HUES48 (cell line): ENCODE data around the gene ELOVL7.
A peak's percentile ranks its signal among the peaks of the same experiment; 100 is the strongest.

Source experiments
- H3K27ac ChIP-seq: one replicate; pipeline ENCODE4 v1.7.0; 2013; ENCODE audit warnings: low read depth, low read length, inconsistent platforms
- H3K27me3 ChIP-seq: 2 replicates; pipeline ENCODE4 v1.6.1; 2013; ENCODE audit warnings: mild to moderate bottlenecking, low read length; ENCODE audit not compliant: control insufficient read depth, insufficient read depth
- H3K36me3 ChIP-seq: 2 replicates; pipeline ENCODE4 v1.6.1; 2013; ENCODE audit warnings: low read length; ENCODE audit not compliant: control insufficient read depth, insufficient read depth
- H3K4me1 ChIP-seq: 2 replicates; pipeline ENCODE4 v1.6.1; 2013; ENCODE audit warnings: mild to moderate bottlenecking, low read length; ENCODE audit not compliant: control insufficient read depth, insufficient read depth
- H3K4me3 ChIP-seq: 2 replicates; pipeline ENCODE4 v1.5.1; 2013; ENCODE audit warnings: mild to moderate bottlenecking, low read depth, low read length
- H3K9ac ChIP-seq: 2 replicates; pipeline ENCODE4 v1.6.1; 2013; ENCODE audit warnings: mild to moderate bottlenecking, low read depth, low read length, moderate library complexity
- H3K9me3 ChIP-seq: 2 replicates; pipeline ENCODE4 v1.6.1; 2013; ENCODE audit warnings: low read length; ENCODE audit not compliant: control insufficient read depth, insufficient read depth

The ELOVL7 gene

GRCh38 chr5:60794691-60795090 lies 49.4 kb downstream of the ELOVL7 start:
- Histone ChIP-seq H3K27ac (no peak overlapping the region), H3K4me1 (peaks cover 30% of the 10 kb centered on the region), H3K27me3 (no peaks in the 10 kb centered on the region), H3K4me3 (no peak overlapping the region), H3K9ac (no peak overlapping the region), H3K36me3 (0 out of 2 replicates have a peak, but pooled peaks cover 4% of the 10 kb centered on the region), H3K9me3 (no peaks in the 10 kb centered on the region)

- no peak overlapping the region for H3K27ac ChIP-seq
- H3K36me3 ChIP-seq: 0 out of 2 replicates have a peak, but pooled peaks cover 4% of the 10 kb centered on the region
- no peaks in the 10 kb centered on the region for H3K27me3 ChIP-seq
- H3K9me3 ChIP-seq: no peaks in the 10 kb centered on the region
- H3K4me1 ChIP-seq: peaks cover 18% of the 10 kb centered on the region
- no peak overlapping the region for H3K4me3 ChIP-seq
- no peak overlapping the region for H3K9ac ChIP-seq
Measured at GRCh38 chr5:60792438-60792837, 51.6 kb downstream of the ELOVL7 start.

- Histone ChIP-seq H3K9me3 (no peaks in the 10 kb centered on the region), H3K9ac (no peak overlapping the region), H3K36me3 (peaks cover 18% of the 10 kb centered on the region; the same call in 1 of the 2 replicates), H3K27ac (no peak overlapping the region), H3K4me3 (no peak overlapping the region), H3K27me3 (no peaks in the 10 kb centered on the region), H3K4me1 (no peaks in the 10 kb centered on the region)
Measured at GRCh38 chr5:60789551-60789950, 54.5 kb downstream of the ELOVL7 start.

- Histone ChIP-seq H3K4me3 (no peak overlapping the region), H3K9me3 (no peaks in the 10 kb centered on the region), H3K27ac (no peak overlapping the region), H3K9ac (no peak overlapping the region), H3K4me1 (no peaks in the 10 kb centered on the region), H3K36me3 (peaks cover 14% of the 10 kb centered on the region; the same call in 1 of the 2 replicates), H3K27me3 (no peaks in the 10 kb centered on the region)
Measured at GRCh38 chr5:60788863-60789513, 55.1 kb downstream of the ELOVL7 start.

- Histone ChIP-seq H3K4me1 (peaks cover 14% of the 10 kb centered on the region), H3K9ac (no peak overlapping the region), H3K27ac (peak overlapping the region; percentile 48), H3K4me3 (no peak overlapping the region), H3K27me3 (no peaks in the 10 kb centered on the region), H3K36me3 (no peaks in the 10 kb centered on the region), H3K9me3 (no peaks in the 10 kb centered on the region)
Measured at GRCh38 chr5:60779466-60779865, 64.6 kb downstream of the ELOVL7 start.

GRCh38 chr5:60776343-60776742 lies 67.7 kb downstream of the ELOVL7 start:
- no peaks in the 10 kb centered on the region for H3K9me3 ChIP-seq
- H3K4me1 ChIP-seq: peaks cover 20% of the 10 kb centered on the region
- no peak overlapping the region for H3K4me3 ChIP-seq
- H3K36me3 ChIP-seq: no peaks in the 10 kb centered on the region; the same call in 1 of the 2 replicates
- no peaks in the 10 kb centered on the region for H3K27me3 ChIP-seq
- H3K27ac ChIP-seq: no peak overlapping the region
- no peak overlapping the region for H3K9ac ChIP-seq

GRCh38 chr5:60765019-60765709 lies 78.9 kb downstream of the ELOVL7 start:
- no peaks in the 10 kb centered on the region for H3K36me3 ChIP-seq
- no peaks in the 10 kb centered on the region for H3K27me3 ChIP-seq
- no peaks in the 10 kb centered on the region for H3K4me1 ChIP-seq
- H3K27ac ChIP-seq: no peak overlapping the region
- no peak overlapping the region for H3K9ac ChIP-seq
- H3K9me3 ChIP-seq: no peaks in the 10 kb centered on the region
- no peak overlapping the region for H3K4me3 ChIP-seq

GRCh38 chr5:60763061-60763460 lies 81.0 kb downstream of the ELOVL7 start:
- Histone ChIP-seq H3K4me3 (no peak overlapping the region), H3K4me1 (no peaks in the 10 kb centered on the region), H3K9ac (no peak overlapping the region), H3K27ac (no peak overlapping the region), H3K36me3 (no peaks in the 10 kb centered on the region), H3K27me3 (no peaks in the 10 kb centered on the region), H3K9me3 (no peaks in the 10 kb centered on the region)

GRCh38 chr5:60754495-60754894 lies 89.6 kb downstream of the ELOVL7 start:
- no peaks in the 10 kb centered on the region for H3K4me1 ChIP-seq
- no peaks in the 10 kb centered on the region for H3K9me3 ChIP-seq
- H3K4me3 ChIP-seq: no peak overlapping the region
- H3K9ac ChIP-seq: no peak overlapping the region
- no peaks in the 10 kb centered on the region for H3K36me3 ChIP-seq
- H3K27me3 ChIP-seq: no peaks in the 10 kb centered on the region
- H3K27ac ChIP-seq: no peak overlapping the region

- Histone ChIP-seq H3K27me3 (no peaks in the 10 kb centered on the region), H3K9me3 (no peaks in the 10 kb centered on the region), H3K36me3 (no peaks in the 10 kb centered on the region), H3K9ac (no peak overlapping the region), H3K4me3 (no peak overlapping the region), H3K4me1 (peaks cover 5% of the 10 kb centered on the region), H3K27ac (no peak overlapping the region)
Measured at GRCh38 chr5:60744682-60745081, 99.4 kb downstream of the ELOVL7 start.

- Histone ChIP-seq H3K9me3 (no peaks in the 10 kb centered on the region), H3K27ac (no peak overlapping the region), H3K36me3 (no peaks in the 10 kb centered on the region), H3K27me3 (no peaks in the 10 kb centered on the region), H3K4me3 (no peak overlapping the region), H3K9ac (no peak overlapping the region), H3K4me1 (peaks cover 5% of the 10 kb centered on the region)
Measured at GRCh38 chr5:60743511-60744314, 100.4 kb downstream of the ELOVL7 start.
